ENCODE data around the gene MGRN1. TPM values are rescaled to one million over a fixed set of nuclear protein-coding genes. Genes with fewer than 3 reads are reported as not detected.

MGRN1 gene
- polyA plus RNA-seq, 3 donors = 3.7 to 48.2 (median 4.7) TPM

DNA sequence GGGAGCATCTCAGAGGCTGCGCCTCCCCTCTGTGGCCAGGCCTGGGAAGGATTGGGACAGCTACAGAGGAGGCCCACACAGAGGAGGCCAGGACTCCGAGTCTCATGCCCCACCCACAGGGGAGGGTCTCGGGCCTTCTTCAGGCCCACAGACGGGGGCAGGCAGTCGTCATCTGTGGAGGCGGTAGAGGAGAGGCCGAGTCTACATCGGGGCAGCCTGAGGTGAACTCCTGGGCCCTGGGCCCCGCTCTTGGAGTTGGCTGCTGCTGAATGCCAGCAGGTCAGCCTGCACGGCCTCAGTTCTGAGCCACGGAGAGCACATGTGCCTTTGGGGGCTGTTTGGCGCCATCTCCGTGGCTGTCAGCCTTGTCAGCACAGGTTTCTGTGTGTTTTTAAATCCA lies 60.7 kb downstream of the MGRN1 start:
- Histone ChIP-seq H3K4me1 (ENCODE audit: control insufficient read depth in 1 of 2, insufficient read depth in 2 of 2, low read length in 2 of 2) (peaks cover 45 to 50% of the 10 kb centered on the region in 2 donors), H3K4me2 (replicated peaks; ENCODE audit: extremely low read depth, low read length, poor library complexity, severe bottlenecking) (no peak overlapping the region), H3K27ac (ENCODE audit: low read depth in 1 of 2, low read length in 2 of 2) (no peak overlapping the region), H3K27me3 (ENCODE audit: control insufficient read depth in 2 of 2, insufficient read depth in 2 of 2, low read length in 2 of 2) (no peaks in the 10 kb centered on the region), H3K9ac (ENCODE audit: insufficient read depth, low read length, poor library complexity, severe bottlenecking) (no peak overlapping the region), H3K9me3 (replicated peaks in 1 of 2; ENCODE audit: control insufficient read depth in 1 of 2, insufficient read depth in 1 of 2, low read length in 2 of 2) (no peaks in the 10 kb centered on the region), H4K20me1 (ENCODE audit: insufficient read depth, low read length) (peaks cover 15% of the 10 kb centered on the region), H3K36me3 (replicated peaks in 1 of 2; ENCODE audit: control insufficient read depth in 1 of 2, insufficient read depth in 2 of 2, low read length in 2 of 2) (peaks cover 68 to 75% of the 10 kb centered on the region in 2 donors), H3K4me3 (replicated peaks in 1 of 3; ENCODE audit: low read depth in 2 of 3, low read length in 3 of 3) (no peak overlapping the region), H3K79me2 (ENCODE audit: insufficient read depth, low read length) (peaks cover 35% of the 10 kb centered on the region), H2AFZ (ENCODE audit: insufficient read depth, low read depth, low read length, poor library complexity, severe bottlenecking) (no peak overlapping the region)
- no peak for DNase-seq
- H3K9me3 Mint-ChIP-seq = peaks cover 0 to 2% (median 0%) of the 10 kb centered on the region in 7 donors
- H3K27me3 Mint-ChIP-seq (ENCODE audit: low read depth in 3 of 3) = no peaks in the 10 kb centered on the region
- 96% methylated on average over 11 of the region's 13 CpGs for WGBS (ENCODE audit: insufficient coverage)
- no peak overlapping the region for H3K27ac Mint-ChIP-seq
- H3K36me3 Mint-ChIP-seq = peaks cover 44 to 86% of the 10 kb centered on the region in 2 donors
- intact Hi-C loops (cut with micrococcal nuclease) = no loop called here
- H3K4me3 Mint-ChIP-seq = no peak overlapping the region
- peaks cover 38% of the 10 kb centered on the region for H3K4me1 Mint-ChIP-seq
- TF ChIP-seq, protein P1, sequence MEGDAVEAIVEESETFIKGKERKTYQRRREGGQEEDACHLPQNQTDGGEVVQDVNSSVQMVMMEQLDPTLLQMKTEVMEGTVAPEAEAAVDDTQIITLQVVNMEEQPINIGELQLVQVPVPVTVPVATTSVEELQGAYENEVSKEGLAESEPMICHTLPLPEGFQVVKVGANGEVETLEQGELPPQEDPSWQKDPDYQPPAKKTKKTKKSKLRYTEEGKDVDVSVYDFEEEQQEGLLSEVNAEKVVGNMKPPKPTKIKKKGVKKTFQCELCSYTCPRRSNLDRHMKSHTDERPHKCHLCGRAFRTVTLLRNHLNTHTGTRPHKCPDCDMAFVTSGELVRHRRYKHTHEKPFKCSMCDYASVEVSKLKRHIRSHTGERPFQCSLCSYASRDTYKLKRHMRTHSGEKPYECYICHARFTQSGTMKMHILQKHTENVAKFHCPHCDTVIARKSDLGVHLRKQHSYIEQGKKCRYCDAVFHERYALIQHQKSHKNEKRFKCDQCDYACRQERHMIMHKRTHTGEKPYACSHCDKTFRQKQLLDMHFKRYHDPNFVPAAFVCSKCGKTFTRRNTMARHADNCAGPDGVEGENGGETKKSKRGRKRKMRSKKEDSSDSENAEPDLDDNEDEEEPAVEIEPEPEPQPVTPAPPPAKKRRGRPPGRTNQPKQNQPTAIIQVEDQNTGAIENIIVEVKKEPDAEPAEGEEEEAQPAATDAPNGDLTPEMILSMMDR (IDR thresholded peaks at IDR 0.05) = no peak

DNA sequence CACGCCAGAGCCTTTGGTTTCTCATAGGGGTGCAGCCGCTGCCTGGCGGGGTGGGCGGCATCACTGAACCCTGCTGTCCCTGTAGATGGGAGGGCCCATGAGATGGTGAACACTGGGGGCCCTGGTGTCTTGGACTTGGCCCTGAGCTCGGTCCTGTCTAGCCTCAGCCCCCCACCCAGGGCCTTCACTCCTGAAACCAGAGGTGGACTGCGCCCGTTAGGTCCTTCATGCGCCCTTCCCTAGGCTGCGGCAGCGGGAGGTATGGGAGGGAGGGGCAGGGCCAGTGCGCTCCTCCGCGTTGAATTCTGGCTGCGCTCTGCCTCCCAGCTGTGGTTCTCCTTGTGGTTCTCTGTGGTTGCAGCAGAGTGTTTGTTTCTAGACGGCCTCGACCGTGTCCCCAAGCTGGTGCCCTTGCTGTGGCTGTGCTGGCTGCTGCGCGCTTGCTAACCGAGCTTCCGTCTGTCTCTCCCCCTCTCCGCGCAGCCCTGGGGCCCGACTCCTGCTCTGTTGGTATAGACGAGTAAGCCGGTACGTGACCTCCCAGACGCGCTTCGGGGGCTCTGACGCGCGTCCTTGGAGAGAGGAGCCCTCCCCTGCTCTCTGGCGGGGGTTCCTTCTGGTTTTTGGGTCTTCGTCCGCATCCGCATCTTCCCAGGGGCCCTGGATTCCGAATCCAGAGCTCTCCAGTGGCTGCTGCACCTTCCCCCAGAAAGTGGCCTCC lies 61.3 kb downstream of the MGRN1 start:
- Histone ChIP-seq H3K36me3 (replicated peaks in 1 of 2; ENCODE audit: control insufficient read depth in 1 of 2, insufficient read depth in 2 of 2, low read length in 2 of 2) (peaks cover 70 to 74% of the 10 kb centered on the region in 2 donors), H4K20me1 (ENCODE audit: insufficient read depth, low read length) (peaks cover 17% of the 10 kb centered on the region), H3K9ac (ENCODE audit: insufficient read depth, low read length, poor library complexity, severe bottlenecking) (no peak overlapping the region), H3K79me2 (ENCODE audit: insufficient read depth, low read length) (peaks cover 29% of the 10 kb centered on the region), H3K27ac (ENCODE audit: low read depth in 1 of 2, low read length in 2 of 2) (no peak overlapping the region), H3K4me3 (replicated peaks in 1 of 3; ENCODE audit: low read depth in 2 of 3, low read length in 3 of 3) (no peak overlapping the region), H3K9me3 (replicated peaks in 1 of 2; ENCODE audit: control insufficient read depth in 1 of 2, insufficient read depth in 1 of 2, low read length in 2 of 2) (no peaks in the 10 kb centered on the region), H3K4me2 (replicated peaks; ENCODE audit: extremely low read depth, low read length, poor library complexity, severe bottlenecking) (no peak overlapping the region), H2AFZ (ENCODE audit: insufficient read depth, low read depth, low read length, poor library complexity, severe bottlenecking) (no peak overlapping the region), H3K4me1 (ENCODE audit: control insufficient read depth in 1 of 2, insufficient read depth in 2 of 2, low read length in 2 of 2) (peaks cover 45 to 50% of the 10 kb centered on the region in 2 donors), H3K27me3 (ENCODE audit: control insufficient read depth in 2 of 2, insufficient read depth in 2 of 2, low read length in 2 of 2) (no peaks in the 10 kb centered on the region)
- no peak overlapping the region for H3K4me3 Mint-ChIP-seq
- H3K27me3 Mint-ChIP-seq (ENCODE audit: low read depth in 3 of 3) = no peaks in the 10 kb centered on the region
- WGBS (ENCODE audit: insufficient coverage) = 86% methylated on average over 28 of the region's 38 CpGs
- DNase-seq = no peak
- peaks cover 46 to 85% of the 10 kb centered on the region in 2 donors for H3K36me3 Mint-ChIP-seq
- no peaks in the 10 kb centered on the region for H3K9me3 Mint-ChIP-seq
- intact Hi-C loops (cut with micrococcal nuclease) = no loop called here
- peak overlapping the region in 1 of 7 donors; percentile 42 for H3K27ac Mint-ChIP-seq
- peaks cover 41% of the 10 kb centered on the region for H3K4me1 Mint-ChIP-seq
- TF ChIP-seq, protein P1 (IDR thresholded peaks at IDR 0.05) = no peak

Data from CD14-positive monocyte (primary cell).